HL-60 (cell line): ENCODE data around the gene CNNM3.

Source experiments
- DNase-seq, 2 experiments: peaks; one replicate each; pipeline ENCODE4 v3.0.0-alpha.2; 2010 to 2020; ENCODE audit warnings: low read depth in 1 of 2, low spot score in 1 of 2
- H3K27ac ChIP-seq: fragments of 250-450 bp; sonication (Bioruptor Pico); replicated peaks from 2 replicates; pipeline ENCODE4 v1.5.1; 2020; ENCODE audit warnings: mild to moderate bottlenecking, moderate library complexity
- H3K27me3 ChIP-seq: fragments of 250-450 bp; sonication (Bioruptor Pico); 2 replicates; pipeline ENCODE4 v1.5.1; 2021; ENCODE audit warnings: mild to moderate bottlenecking, moderate library complexity; ENCODE audit not compliant: insufficient read depth, poor library complexity, severe bottlenecking
- H3K4me3 ChIP-seq: replicated peaks from 2 replicates; pipeline ENCODE4 v1.5.1; 2011; ENCODE audit warnings: mild to moderate bottlenecking, control low read depth, low read length; ENCODE audit not compliant: insufficient read depth
- CTCF ChIP-seq: IDR thresholded peaks from one replicate; pipeline ENCODE4 v1.5.1; 2011; ENCODE audit warnings: low read length, control low read depth, inconsistent platforms; ENCODE audit not compliant: insufficient read depth
- GABPA ChIP-seq: IDR thresholded peaks from 2 replicates; pipeline ENCODE4 v1.6.1; 2012; ENCODE audit warnings: low read depth
- POLR2AphosphoS5 ChIP-seq: IDR thresholded peaks from 2 replicates; pipeline ENCODE4 v1.6.1; 2012; ENCODE audit warnings: low read depth
- REST ChIP-seq: IDR thresholded peaks from 2 replicates; pipeline ENCODE4 v1.6.1; 2012; ENCODE audit warnings: low read depth; ENCODE audit not compliant: insufficient replicate concordance
- SPI1 ChIP-seq: IDR thresholded peaks from 2 replicates; pipeline ENCODE4 v1.6.1; 2012; ENCODE audit warnings: low read depth, mild to moderate bottlenecking, borderline replicate concordance

CNNM3 gene

GRCh38 chr2:96879545-96880040, 63.5 kb downstream of the CNNM3 start:
- Histone ChIP-seq H3K27ac (no peak overlapping the region), H3K27me3 (no peaks in the 10 kb centered on the region), H3K4me3 (no peak overlapping the region)
- TF ChIP-seq CTCF (no peak), POLR2AphosphoS5 (no peak), GABPA (no peak), REST (no peak), SPI1 (no peak)
- DNase-seq = no peak

- H3K27me3 ChIP-seq = no peaks in the 10 kb centered on the region
Observed at GRCh38 chr2:96880891-96881273, 64.8 kb downstream of the CNNM3 start.

More at GRCh38 chr2:96880891-96881273, 64.8 kb downstream of the CNNM3 start:
- no peak overlapping the region for H3K27ac ChIP-seq
- TF ChIP-seq SPI1 = no peak
- no peak for TF ChIP-seq POLR2AphosphoS5
- no peak for TF ChIP-seq GABPA
- TF ChIP-seq CTCF = no peak
- no peak for TF ChIP-seq REST
- no peak overlapping the region for H3K4me3 ChIP-seq
- DNase-seq = no peak
